A673 (cell line): Measurements from ENCODE around the gene HLA-F.

Experiments
- EZH2 ChIP-seq: fragments of 200-600 bp; sonication (generic); IDR thresholded peaks from 2 replicates; pipeline ENCODE4 v1.6.1; 2017; ENCODE audit warnings: borderline replicate concordance, low read depth, mild to moderate bottlenecking, mixed read lengths, antibody characterized with exemption, low read length; ENCODE audit not compliant: poor library complexity, severe bottlenecking
- TF ChIP-seq, protein P1 (sequence below): fragments of 300-800, 200-600 bp; sonication (generic); conservative IDR thresholded peaks from 2 replicates; pipeline ENCODE4 v1.5.1; 2017; ENCODE audit warnings: low read depth, mild to moderate bottlenecking, antibody characterized with exemption, low read length, moderate library complexity, mixed read lengths

DNA sequence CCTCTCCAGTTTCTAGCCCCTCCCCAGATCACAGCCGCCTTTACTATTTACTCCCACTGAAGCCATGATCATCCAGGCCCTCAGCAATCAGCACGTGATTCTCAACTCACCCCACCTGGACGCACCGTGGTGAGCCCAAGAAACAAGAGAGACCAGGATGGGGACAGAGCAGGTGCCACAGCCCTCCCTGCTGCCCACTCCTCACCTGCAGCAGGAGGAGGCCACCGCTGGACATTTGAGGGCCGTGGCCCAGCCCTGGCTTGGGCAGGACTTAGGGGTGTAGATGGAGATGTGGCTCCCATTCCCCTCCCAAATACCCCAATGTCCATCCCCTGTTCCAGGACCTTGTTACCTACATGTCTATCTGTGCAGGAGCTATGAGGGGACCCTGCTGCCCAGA is 20.3 kb downstream of the HLA-F start:
- TF ChIP-seq, protein P1, sequence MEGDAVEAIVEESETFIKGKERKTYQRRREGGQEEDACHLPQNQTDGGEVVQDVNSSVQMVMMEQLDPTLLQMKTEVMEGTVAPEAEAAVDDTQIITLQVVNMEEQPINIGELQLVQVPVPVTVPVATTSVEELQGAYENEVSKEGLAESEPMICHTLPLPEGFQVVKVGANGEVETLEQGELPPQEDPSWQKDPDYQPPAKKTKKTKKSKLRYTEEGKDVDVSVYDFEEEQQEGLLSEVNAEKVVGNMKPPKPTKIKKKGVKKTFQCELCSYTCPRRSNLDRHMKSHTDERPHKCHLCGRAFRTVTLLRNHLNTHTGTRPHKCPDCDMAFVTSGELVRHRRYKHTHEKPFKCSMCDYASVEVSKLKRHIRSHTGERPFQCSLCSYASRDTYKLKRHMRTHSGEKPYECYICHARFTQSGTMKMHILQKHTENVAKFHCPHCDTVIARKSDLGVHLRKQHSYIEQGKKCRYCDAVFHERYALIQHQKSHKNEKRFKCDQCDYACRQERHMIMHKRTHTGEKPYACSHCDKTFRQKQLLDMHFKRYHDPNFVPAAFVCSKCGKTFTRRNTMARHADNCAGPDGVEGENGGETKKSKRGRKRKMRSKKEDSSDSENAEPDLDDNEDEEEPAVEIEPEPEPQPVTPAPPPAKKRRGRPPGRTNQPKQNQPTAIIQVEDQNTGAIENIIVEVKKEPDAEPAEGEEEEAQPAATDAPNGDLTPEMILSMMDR = no peak
- TF ChIP-seq EZH2 = no peak
